ENCODE results near the gene KL. TPM values are rescaled to one million over a fixed set of nuclear protein-coding genes. Genes with fewer than 3 reads are reported as not detected.

Gene KL
- polyA plus RNA-seq, 2 of the 4 experiments (the other 2 are of a cell fraction) = 0.01 TPM; not detected in 1

DNA sequence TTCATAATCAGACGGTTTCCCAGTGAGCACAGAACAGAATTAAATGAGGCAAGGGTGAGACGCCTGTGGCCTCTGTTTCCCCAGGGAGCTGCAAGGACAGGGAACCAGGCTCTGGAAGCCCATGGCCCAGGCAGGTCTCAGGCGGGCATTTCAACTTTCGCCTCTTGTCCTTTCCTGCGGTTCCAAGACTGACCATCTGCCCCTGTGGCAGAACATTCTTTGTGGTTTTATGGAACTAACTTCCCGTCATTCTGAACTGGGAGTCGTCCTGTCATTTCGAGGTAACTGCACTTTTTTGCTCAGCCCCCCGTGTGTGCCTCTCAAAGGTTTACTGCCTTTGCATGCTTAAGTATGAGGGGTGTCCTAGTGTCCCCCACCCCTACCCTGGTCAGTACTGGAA, 70.9 kb downstream of the KL start:
- DNase-seq (ENCODE audit: low read depth in 1 of 2, low spot score in 1 of 2) (no peak), FAIRE-seq (no peak), ATAC-seq (no peak)
- no peaks in the 10 kb centered on the region for H3K9me3 ChIP-seq
- no peaks in the 10 kb centered on the region for H3K4me1 ChIP-seq
- CTCF ChIA-PET = interaction anchor here (0.6 kb wide), 1 partner anchor 299 kb away, joined by 3 read pairs; no protein-coding TSS in a partner anchor
- TF ChIP-seq, protein P1, sequence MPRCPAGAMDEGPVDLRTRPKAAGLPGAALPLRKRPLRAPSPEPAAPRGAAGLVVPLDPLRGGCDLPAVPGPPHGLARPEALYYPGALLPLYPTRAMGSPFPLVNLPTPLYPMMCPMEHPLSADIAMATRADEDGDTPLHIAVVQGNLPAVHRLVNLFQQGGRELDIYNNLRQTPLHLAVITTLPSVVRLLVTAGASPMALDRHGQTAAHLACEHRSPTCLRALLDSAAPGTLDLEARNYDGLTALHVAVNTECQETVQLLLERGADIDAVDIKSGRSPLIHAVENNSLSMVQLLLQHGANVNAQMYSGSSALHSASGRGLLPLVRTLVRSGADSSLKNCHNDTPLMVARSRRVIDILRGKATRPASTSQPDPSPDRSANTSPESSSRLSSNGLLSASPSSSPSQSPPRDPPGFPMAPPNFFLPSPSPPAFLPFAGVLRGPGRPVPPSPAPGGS (IDR thresholded peaks at IDR 0.05) = no peak
- no peak overlapping the region for H3K4me2 ChIP-seq
- no peak overlapping the region for H3K27ac ChIP-seq
- no peak overlapping the region for H3K4me3 ChIP-seq
- 73% methylated on average over 9 of the region's 9 CpGs for WGBS (ENCODE audit: missing lambda C conversion rate)
- POLR2A ChIA-PET = no interaction called here

DNA sequence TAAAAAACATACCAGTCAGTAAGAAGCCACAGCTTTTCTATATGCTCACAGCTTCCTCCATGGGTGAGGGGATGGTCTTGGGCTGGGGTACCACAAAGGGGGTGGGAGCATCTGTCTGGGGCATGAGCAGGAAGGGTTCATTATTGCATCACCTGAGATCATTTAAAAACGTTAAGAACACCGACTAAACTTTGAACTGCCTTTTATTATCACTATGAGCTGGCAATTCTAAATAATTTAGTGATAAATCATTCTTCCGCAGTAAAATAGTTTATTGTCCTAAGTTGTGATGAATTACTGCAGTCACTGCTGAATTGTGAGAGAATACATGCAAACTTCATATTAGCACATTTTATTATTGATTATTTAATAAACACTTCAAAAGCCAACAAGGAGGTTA, 71.6 kb downstream of the KL start:
- CTCF ChIA-PET = interaction anchor here (0.6 kb wide), 1 partner anchor 300 kb away, joined by 3 read pairs; no protein-coding TSS in a partner anchor
- FAIRE-seq (no peak), DNase-seq (ENCODE audit: low read depth in 1 of 2, low spot score in 1 of 2) (no peak), ATAC-seq (no peak)
- H3K4me2 ChIP-seq = no peak overlapping the region
- WGBS (ENCODE audit: missing lambda C conversion rate) = 24% methylated on average over 3 of the region's 3 CpGs
- H3K27ac ChIP-seq = no peak overlapping the region
- H3K4me1 ChIP-seq = no peaks in the 10 kb centered on the region
- POLR2A ChIA-PET = no interaction called here
- no peaks in the 10 kb centered on the region for H3K9me3 ChIP-seq
- H3K4me3 ChIP-seq = no peak overlapping the region
- TF ChIP-seq MYC (IDR thresholded peaks at IDR 0.05; ENCODE audit: borderline replicate concordance, low read length) = no peak
- TF ChIP-seq MAZ (IDR thresholded peaks at IDR 0.05; ENCODE audit: borderline replicate concordance, low read depth, low read length) = no peak
- TF ChIP-seq EHMT2 (IDR thresholded peaks at IDR 0.05; ENCODE audit: low read depth) = no peak
- no peak for TF ChIP-seq HOXB13 (CRISPR knock-in tag; IDR thresholded peaks at IDR 0.05; ENCODE audit: low read depth)
- TF ChIP-seq EHF (CRISPR knock-in tag; IDR thresholded peaks at IDR 0.05) = no peak
- no peak for TF ChIP-seq ESRRA (IDR thresholded peaks at IDR 0.05; ENCODE audit: borderline replicate concordance, low read length)
- no peak for TF ChIP-seq NR3C1 (IDR thresholded peaks at IDR 0.05)
- TF ChIP-seq CHD2 (IDR thresholded peaks at IDR 0.05; ENCODE audit: low read length, partially characterized antibody) = no peak
- TF ChIP-seq RFX5 (IDR thresholded peaks at IDR 0.05) = no peak
- no peak for TF ChIP-seq GATA3 (IDR thresholded peaks at IDR 0.05; ENCODE audit: borderline replicate concordance)

DNA sequence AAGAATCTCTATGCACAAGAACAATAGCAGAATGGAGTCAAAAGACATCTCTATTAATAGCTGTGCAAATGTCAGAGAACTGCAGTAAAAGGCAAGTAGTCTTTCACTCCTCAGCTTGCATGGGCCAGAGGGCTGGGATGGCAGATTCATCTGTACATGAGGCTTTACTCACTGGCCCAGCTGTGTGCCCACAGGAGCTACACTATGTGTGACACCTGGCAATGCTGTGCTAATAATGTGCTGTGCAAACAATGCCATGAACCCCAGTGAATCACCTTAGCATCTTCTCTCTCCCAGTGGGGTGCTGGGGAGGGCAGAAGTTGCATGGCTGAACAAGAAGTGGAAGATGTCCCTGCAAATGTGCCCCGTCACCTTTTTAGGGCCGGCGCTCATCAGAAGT, 73.1 kb downstream of the KL start:
- 85% methylated on average over 3 of the region's 3 CpGs for WGBS (ENCODE audit: missing lambda C conversion rate)
- Histone ChIP-seq H3K27ac (no peak overlapping the region), H3K4me1 (no peaks in the 10 kb centered on the region), H3K4me2 (no peak overlapping the region), H3K9me3 (no peaks in the 10 kb centered on the region), H3K4me3 (no peak overlapping the region)
- ATAC-seq = no peak
- FAIRE-seq = no peak
- TF ChIP-seq TP53 (CRISPR knock-in tag; IDR thresholded peaks at IDR 0.05) (no peak), CBX2 (IDR thresholded peaks at IDR 0.05; ENCODE audit: borderline replicate concordance, low read depth) (no peak), HOXB13 (CRISPR knock-in tag; IDR thresholded peaks at IDR 0.05; ENCODE audit: low read depth) (no peak), NFE2L2 (conservative IDR thresholded peaks at IDR 0.05; ENCODE audit: low read length) (no peak), ZSCAN20 (CRISPR knock-in tag; IDR thresholded peaks at IDR 0.05) (no peak), SREBF2 (IDR thresholded peaks at IDR 0.05) (no peak), POLR2AphosphoS2 (conservative IDR thresholded peaks at IDR 0.05; ENCODE audit: low read length) (no peak), EHF (CRISPR knock-in tag; IDR thresholded peaks at IDR 0.05) (no peak), MAZ (IDR thresholded peaks at IDR 0.05; ENCODE audit: borderline replicate concordance, low read depth, low read length) (no peak)
- CTCF ChIA-PET = no interaction called here
- POLR2A ChIA-PET = no interaction called here
- no peak for DNase-seq (ENCODE audit: low read depth in 1 of 2, low spot score in 1 of 2)

DNA sequence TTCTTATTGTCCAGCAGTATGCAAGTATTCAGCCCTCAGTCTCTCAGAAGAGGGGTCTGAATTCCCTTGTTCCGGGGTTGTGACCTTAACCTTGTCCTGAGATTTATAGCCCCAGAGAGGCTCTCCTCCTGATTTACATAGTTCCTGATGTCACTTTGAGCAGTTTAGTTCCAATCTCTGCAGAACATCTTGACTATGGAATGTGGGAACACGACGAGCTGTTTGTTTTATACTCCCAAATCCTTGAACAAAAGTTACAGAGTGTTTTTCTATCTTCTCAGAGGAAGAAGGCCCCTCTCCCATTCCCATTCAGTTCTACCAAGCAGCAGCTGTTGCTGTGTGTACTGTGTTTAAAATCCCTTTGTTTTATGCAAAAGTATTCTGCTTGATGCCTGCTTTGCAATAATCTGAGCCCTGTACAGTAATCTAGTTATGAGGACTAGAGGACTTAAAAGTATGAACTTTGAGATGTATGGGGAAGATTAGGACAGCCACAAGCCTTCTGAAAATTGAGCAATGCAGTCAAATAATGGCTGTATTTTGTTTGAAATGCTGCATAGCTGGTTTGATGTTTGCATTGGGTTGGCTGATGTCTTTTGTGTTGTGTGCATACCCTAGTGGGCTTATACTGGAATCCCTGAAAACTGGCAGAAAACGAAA, 74.7 kb downstream of the KL start:
- FAIRE-seq (no peak), ATAC-seq (no peak), DNase-seq (ENCODE audit: low read depth in 1 of 2, low spot score in 1 of 2) (no peak)
- H3K4me1 ChIP-seq = no peaks in the 10 kb centered on the region
- CTCF ChIA-PET = no interaction called here
- H3K4me2 ChIP-seq = no peak overlapping the region
- WGBS (ENCODE audit: missing lambda C conversion rate) = 41% methylated on average over 4 of the region's 4 CpGs
- H3K4me3 ChIP-seq = no peak overlapping the region
- no peak for TF ChIP-seq HDAC2 (IDR thresholded peaks at IDR 0.05)
- TF ChIP-seq HEYL (CRISPR knock-in tag; IDR thresholded peaks at IDR 0.05) = no peak
- TF ChIP-seq MYC (IDR thresholded peaks at IDR 0.05; ENCODE audit: borderline replicate concordance, low read length) = no peak
- no peaks in the 10 kb centered on the region for H3K9me3 ChIP-seq
- POLR2A ChIA-PET = no interaction called here
- H3K27ac ChIP-seq = no peak overlapping the region; a peak in 1 of 6 replicates

All from A549 (cell line).